Activated naive CD4-positive, alpha-beta T cell treated with anti-CD3 and anti-CD28 coated beads, Interleukin-2, amount 10 ng/mL, durations not matched to agents 7 days and 5 days (primary cell): ENCODE results near the gene ITPK1.
A peak's percentile ranks its signal among the peaks of the same experiment; 100 is the strongest.

Experiments used
- CTCF ChIA-PET: fragments of 350-600 bp; sonication (Branson Sonifier 250); formaldehyde crosslinking; loops from one replicate; lab custom pipeline; 2021; ENCODE audit warnings: antibody characterized with exemption; lab: Charles Lee
- DNase-seq: peaks from one replicate; pipeline ENCODE4 v3.0.0-alpha.2; 2020
- H3K27ac Mint-ChIP-seq: one replicate; pipeline ENCODE4 v1.8.0; 2021; ENCODE audit warnings: mild to moderate bottlenecking, moderate library complexity, mixed read lengths
- H3K27me3 Mint-ChIP-seq: one replicate; pipeline ENCODE4 v1.8.0; 2021; ENCODE audit warnings: mild to moderate bottlenecking, mixed read lengths
- H3K36me3 Mint-ChIP-seq: one replicate; pipeline ENCODE4 v1.8.0; 2021; ENCODE audit warnings: mixed read lengths
- H3K4me1 Mint-ChIP-seq: one replicate; pipeline ENCODE4 v1.8.0; 2021; ENCODE audit warnings: mixed read lengths
- H3K4me3 Mint-ChIP-seq: one replicate; pipeline ENCODE4 v1.8.0; 2021; ENCODE audit warnings: mild to moderate bottlenecking, moderate library complexity, mixed read lengths
- H3K9me3 Mint-ChIP-seq: one replicate; pipeline ENCODE4 v1.8.0; 2021; ENCODE audit warnings: mixed read lengths

The ITPK1 gene

DNA sequence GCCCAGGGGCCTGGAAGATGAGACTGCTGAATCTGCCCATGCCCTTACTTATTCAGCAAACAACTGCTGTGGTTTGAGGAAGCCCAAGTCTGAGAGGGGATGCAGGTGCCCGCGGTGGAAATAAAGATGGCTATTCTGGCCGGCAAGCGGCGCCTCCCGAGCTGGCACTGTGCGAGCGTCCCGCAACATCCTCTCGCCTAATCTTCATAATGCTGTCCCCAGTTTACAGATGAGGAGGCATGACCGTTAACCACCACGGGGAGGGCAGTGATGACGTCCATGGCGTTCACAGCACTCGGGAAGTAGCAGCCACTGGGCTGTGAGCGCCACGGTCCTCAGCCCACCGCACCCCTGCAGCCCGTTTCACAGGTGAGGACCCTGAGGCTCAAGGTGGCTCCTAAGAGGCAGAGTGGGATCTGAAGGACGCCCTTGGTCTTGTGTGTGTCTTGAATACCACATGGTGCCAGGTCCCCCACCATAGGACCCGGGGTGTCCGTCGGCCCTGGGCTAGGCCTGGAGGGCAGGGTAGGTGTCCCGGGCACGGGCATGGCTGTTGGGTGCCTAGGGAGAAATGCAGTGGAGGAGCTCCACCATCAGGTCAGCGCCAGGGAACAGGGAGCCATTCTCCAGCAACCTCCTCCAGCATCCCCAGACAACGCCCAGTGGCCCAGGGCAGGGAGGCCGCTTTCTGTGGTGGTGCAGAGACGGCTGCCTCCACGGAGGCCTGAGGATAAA, 172.6 kb downstream of the ITPK1 start:
- Mint-ChIP-seq H3K9me3 (no peaks in the 10 kb centered on the region), H3K36me3 (peaks cover 8% of the 10 kb centered on the region), H3K27me3 (no peaks in the 10 kb centered on the region), H3K4me1 (no peaks in the 10 kb centered on the region), H3K27ac (no peak overlapping the region), H3K4me3 (no peak overlapping the region)
- CTCF ChIA-PET = no interaction called here
- no peak for DNase-seq

- H3K4me1 Mint-ChIP-seq = no peaks in the 10 kb centered on the region
- H3K9me3 Mint-ChIP-seq = no peaks in the 10 kb centered on the region
- no peaks in the 10 kb centered on the region for H3K27me3 Mint-ChIP-seq
- H3K36me3 Mint-ChIP-seq = peaks cover 8% of the 10 kb centered on the region
- H3K27ac Mint-ChIP-seq = no peak overlapping the region
- H3K4me3 Mint-ChIP-seq = no peak overlapping the region
- CTCF ChIA-PET = interaction anchor here (0.8 kb wide), 1 partner anchor 209 kb away, joined by 3 read pairs; no protein-coding TSS in a partner anchor
- DNase-seq = no peak
Measured at GRCh38 chr14:92942576-92942975, 173.1 kb downstream of the ITPK1 start.

DNA sequence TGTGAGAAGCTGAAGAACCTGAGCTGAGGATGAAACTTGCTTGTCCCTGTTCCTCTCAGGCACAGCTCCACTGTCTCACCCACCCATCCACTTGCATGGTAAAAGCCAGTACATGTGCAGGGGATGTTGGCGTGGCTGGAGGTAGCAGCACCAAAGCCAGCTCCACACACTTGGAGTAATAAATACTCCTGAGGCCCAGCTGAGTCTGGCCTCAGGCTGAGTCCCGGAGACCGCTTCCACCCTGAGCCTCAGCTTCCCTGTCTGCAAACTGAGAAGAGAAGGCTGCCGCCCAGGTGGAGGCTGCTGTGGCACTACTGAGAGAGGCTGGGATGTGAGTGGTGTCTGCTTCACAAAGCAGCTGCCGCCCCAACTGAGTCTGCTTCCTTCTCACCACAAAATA, 173.6 kb downstream of the ITPK1 start:
- Mint-ChIP-seq H3K27me3 (no peaks in the 10 kb centered on the region), H3K27ac (no peak overlapping the region), H3K36me3 (peaks cover 8% of the 10 kb centered on the region), H3K4me1 (no peaks in the 10 kb centered on the region), H3K9me3 (no peaks in the 10 kb centered on the region), H3K4me3 (no peak overlapping the region)
- no peak for DNase-seq
- CTCF ChIA-PET = interaction anchor here (0.8 kb wide), 1 partner anchor 209 kb away, joined by 3 read pairs; no protein-coding TSS in a partner anchor

- Mint-ChIP-seq H3K9me3 (no peaks in the 10 kb centered on the region), H3K4me1 (no peaks in the 10 kb centered on the region), H3K36me3 (peaks cover 8% of the 10 kb centered on the region), H3K27me3 (no peaks in the 10 kb centered on the region), H3K4me3 (no peak overlapping the region), H3K27ac (no peak overlapping the region)
- CTCF ChIA-PET = interaction anchor here (0.8 kb wide), 1 partner anchor 210 kb away, joined by 3 read pairs; no protein-coding TSS in a partner anchor
- DNase-seq = no peak
Measured at GRCh38 chr14:92941531-92941930, 174.2 kb downstream of the ITPK1 start.

DNA sequence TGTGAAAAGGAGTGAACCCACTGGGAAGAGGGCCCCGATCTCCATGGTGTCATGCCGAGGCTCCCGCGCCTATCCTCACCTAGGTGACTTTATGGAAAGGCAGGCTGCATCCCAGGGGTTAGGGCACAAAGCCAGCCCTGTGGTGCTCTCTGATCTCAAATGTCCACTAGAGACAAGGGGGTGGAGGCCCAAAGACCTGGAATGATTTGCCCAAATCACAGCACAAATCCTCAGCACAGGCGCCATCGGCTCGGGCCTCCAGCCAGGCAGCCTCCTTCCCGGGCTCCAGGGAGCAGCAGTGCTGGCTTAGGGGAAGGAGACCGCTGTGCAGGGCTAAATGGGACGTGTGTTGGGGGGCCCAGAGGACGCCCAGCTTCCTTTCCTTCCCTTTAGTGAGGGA, 175.2 kb downstream of the ITPK1 start:
- CTCF ChIA-PET = no interaction called here
- H3K27ac Mint-ChIP-seq = no peak overlapping the region
- no peaks in the 10 kb centered on the region for H3K27me3 Mint-ChIP-seq
- no peaks in the 10 kb centered on the region for H3K9me3 Mint-ChIP-seq
- H3K4me3 Mint-ChIP-seq = no peak overlapping the region
- peaks cover 5% of the 10 kb centered on the region for H3K36me3 Mint-ChIP-seq
- no peaks in the 10 kb centered on the region for H3K4me1 Mint-ChIP-seq
- no peak for DNase-seq

- Mint-ChIP-seq H3K4me1 (no peaks in the 10 kb centered on the region), H3K27me3 (no peaks in the 10 kb centered on the region), H3K27ac (no peak overlapping the region), H3K36me3 (peaks cover 5% of the 10 kb centered on the region), H3K4me3 (no peak overlapping the region), H3K9me3 (no peaks in the 10 kb centered on the region)
- DNase-seq = no peak
- CTCF ChIA-PET = no interaction called here
Measured at GRCh38 chr14:92939699-92940098, 176.0 kb downstream of the ITPK1 start.

- CTCF ChIA-PET = no interaction called here
- Mint-ChIP-seq H3K27me3 (no peaks in the 10 kb centered on the region), H3K4me1 (no peaks in the 10 kb centered on the region), H3K27ac (no peak overlapping the region), H3K4me3 (no peak overlapping the region), H3K36me3 (no peaks in the 10 kb centered on the region), H3K9me3 (no peaks in the 10 kb centered on the region)
- DNase-seq = no peak
Measured at GRCh38 chr14:92938890-92939671, 176.6 kb downstream of the ITPK1 start.

- H3K27ac Mint-ChIP-seq = no peak overlapping the region
- DNase-seq = no peak
- no peaks in the 10 kb centered on the region for H3K27me3 Mint-ChIP-seq
- H3K4me3 Mint-ChIP-seq = no peak overlapping the region
- H3K9me3 Mint-ChIP-seq = no peaks in the 10 kb centered on the region
- CTCF ChIA-PET = interaction anchor here (0.6 kb wide), 1 partner anchor 822 kb away, joined by 3 read pairs; no protein-coding TSS in a partner anchor
- H3K4me1 Mint-ChIP-seq = no peaks in the 10 kb centered on the region
- no peaks in the 10 kb centered on the region for H3K36me3 Mint-ChIP-seq
Measured at GRCh38 chr14:92938235-92938875, 177.4 kb downstream of the ITPK1 start.

- no peaks in the 10 kb centered on the region for H3K27me3 Mint-ChIP-seq
- no peak overlapping the region for H3K4me3 Mint-ChIP-seq
- no peaks in the 10 kb centered on the region for H3K4me1 Mint-ChIP-seq
- no peak overlapping the region for H3K27ac Mint-ChIP-seq
- no peak for DNase-seq
- CTCF ChIA-PET = no interaction called here
- no peaks in the 10 kb centered on the region for H3K9me3 Mint-ChIP-seq
- no peaks in the 10 kb centered on the region for H3K36me3 Mint-ChIP-seq
Measured at GRCh38 chr14:92937051-92937937, 178.4 kb downstream of the ITPK1 start.

DNA sequence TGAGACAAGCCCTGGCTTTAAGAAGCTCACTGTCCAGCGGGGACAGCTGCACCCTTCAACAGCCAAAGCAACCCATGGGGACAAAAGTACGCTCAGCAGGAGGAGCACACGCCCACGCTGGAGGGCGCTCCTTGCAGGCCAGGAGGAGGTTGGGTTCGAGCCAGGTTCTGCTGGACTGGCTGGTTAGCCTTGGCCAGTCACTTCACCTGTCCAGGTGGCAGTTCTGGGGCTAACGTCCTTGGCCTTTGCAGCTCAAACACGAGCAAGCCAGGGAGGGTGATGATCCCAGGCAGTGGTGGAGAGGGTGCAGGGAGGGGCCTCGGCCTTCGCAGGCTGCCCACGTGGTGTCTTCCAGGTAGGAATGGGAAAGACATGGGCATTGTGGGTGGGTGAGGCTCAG, 179.6 kb downstream of the ITPK1 start:
- no peak overlapping the region for H3K4me3 Mint-ChIP-seq
- DNase-seq = no peak
- no peak overlapping the region for H3K27ac Mint-ChIP-seq
- H3K9me3 Mint-ChIP-seq = no peaks in the 10 kb centered on the region
- CTCF ChIA-PET = no interaction called here
- H3K27me3 Mint-ChIP-seq = no peaks in the 10 kb centered on the region
- no peaks in the 10 kb centered on the region for H3K4me1 Mint-ChIP-seq
- H3K36me3 Mint-ChIP-seq = no peaks in the 10 kb centered on the region

GRCh38 chr14:92935446-92935845, 180.3 kb downstream of the ITPK1 start:
- Mint-ChIP-seq H3K4me1 (no peaks in the 10 kb centered on the region), H3K9me3 (no peaks in the 10 kb centered on the region), H3K27me3 (no peaks in the 10 kb centered on the region), H3K36me3 (no peaks in the 10 kb centered on the region), H3K4me3 (no peak overlapping the region), H3K27ac (peak overlapping the region; percentile 42)
- CTCF ChIA-PET = no interaction called here
- no peak for DNase-seq

- CTCF ChIA-PET = interaction anchor here (0.6 kb wide), 1 partner anchor 94 kb away, joined by 3 read pairs; no protein-coding TSS in a partner anchor
- no peak for DNase-seq
- no peaks in the 10 kb centered on the region for H3K4me1 Mint-ChIP-seq
- H3K36me3 Mint-ChIP-seq = no peaks in the 10 kb centered on the region
- H3K9me3 Mint-ChIP-seq = no peaks in the 10 kb centered on the region
- no peak overlapping the region for H3K27ac Mint-ChIP-seq
- H3K4me3 Mint-ChIP-seq = no peak overlapping the region
- H3K27me3 Mint-ChIP-seq = no peaks in the 10 kb centered on the region
Measured at GRCh38 chr14:92934196-92935085, 181.3 kb downstream of the ITPK1 start.

GRCh38 chr14:92933481-92933880, 182.2 kb downstream of the ITPK1 start:
- no peaks in the 10 kb centered on the region for H3K36me3 Mint-ChIP-seq
- no peak for DNase-seq
- no peaks in the 10 kb centered on the region for H3K9me3 Mint-ChIP-seq
- no peak overlapping the region for H3K4me3 Mint-ChIP-seq
- no peak overlapping the region for H3K27ac Mint-ChIP-seq
- CTCF ChIA-PET = no interaction called here
- H3K27me3 Mint-ChIP-seq = no peaks in the 10 kb centered on the region
- no peaks in the 10 kb centered on the region for H3K4me1 Mint-ChIP-seq
